BJ (cell line): Measurements from ENCODE around the gene FOXK2. TPM values are rescaled to one million over a fixed set of nuclear protein-coding genes. Genes with fewer than 3 reads are reported as not detected.

Experiments used
- CTCF ChIA-PET: fragments of 350-600 bp; formaldehyde crosslinking; extraction: SDS; loops from one replicate; lab custom pipeline; 2021; ENCODE audit warnings: antibody characterized with exemption, inconsistent platforms; lab: Yijun Ruan, JAX
- POLR2A ChIA-PET: fragments of 300-600 bp; sonication (Branson Sonifier 250); formaldehyde crosslinking; extraction: SDS; loops from one replicate; lab custom pipeline; 2021; ENCODE audit warnings: antibody characterized with exemption; lab: Charles Lee
- DNase-seq: peaks from one replicate; pipeline ENCODE4 v3.0.0-alpha.2; 2011; ENCODE audit warnings: low read depth
- H3K27me3 ChIP-seq: 2 replicates; pipeline ENCODE4 v1.6.0; 2011; ENCODE audit warnings: low read length; ENCODE audit not compliant: control insufficient read depth, insufficient read depth
- H3K36me3 ChIP-seq: 2 replicates; pipeline ENCODE4 v1.5.1; 2011; ENCODE audit warnings: low read length; ENCODE audit not compliant: control insufficient read depth, insufficient read depth
- H3K4me3 ChIP-seq: 2 replicates; pipeline ENCODE4 v1.5.1; 2011; ENCODE audit warnings: low read depth, mild to moderate bottlenecking, control low read depth, low read length
- polyA plus RNA-seq: library from polyadenylated mRNA; depleted of rRNA; stranded (reverse); fragments of >200 nt; gene quantifications from 2 replicates; pipeline ENCODE4 v1.2.3, GENCODE V29; 2011
- TF ChIP-seq, protein P1 (sequence below): IDR thresholded peaks from 2 replicates; pipeline ENCODE4 v1.5.1; 2011; ENCODE audit warnings: low read depth, mild to moderate bottlenecking, control low read depth, inconsistent platforms, low read length, moderate library complexity; ENCODE audit not compliant: insufficient read depth

FOXK2 gene
- polyA plus RNA-seq, 1 experiment: 19.2 TPM

DNA sequence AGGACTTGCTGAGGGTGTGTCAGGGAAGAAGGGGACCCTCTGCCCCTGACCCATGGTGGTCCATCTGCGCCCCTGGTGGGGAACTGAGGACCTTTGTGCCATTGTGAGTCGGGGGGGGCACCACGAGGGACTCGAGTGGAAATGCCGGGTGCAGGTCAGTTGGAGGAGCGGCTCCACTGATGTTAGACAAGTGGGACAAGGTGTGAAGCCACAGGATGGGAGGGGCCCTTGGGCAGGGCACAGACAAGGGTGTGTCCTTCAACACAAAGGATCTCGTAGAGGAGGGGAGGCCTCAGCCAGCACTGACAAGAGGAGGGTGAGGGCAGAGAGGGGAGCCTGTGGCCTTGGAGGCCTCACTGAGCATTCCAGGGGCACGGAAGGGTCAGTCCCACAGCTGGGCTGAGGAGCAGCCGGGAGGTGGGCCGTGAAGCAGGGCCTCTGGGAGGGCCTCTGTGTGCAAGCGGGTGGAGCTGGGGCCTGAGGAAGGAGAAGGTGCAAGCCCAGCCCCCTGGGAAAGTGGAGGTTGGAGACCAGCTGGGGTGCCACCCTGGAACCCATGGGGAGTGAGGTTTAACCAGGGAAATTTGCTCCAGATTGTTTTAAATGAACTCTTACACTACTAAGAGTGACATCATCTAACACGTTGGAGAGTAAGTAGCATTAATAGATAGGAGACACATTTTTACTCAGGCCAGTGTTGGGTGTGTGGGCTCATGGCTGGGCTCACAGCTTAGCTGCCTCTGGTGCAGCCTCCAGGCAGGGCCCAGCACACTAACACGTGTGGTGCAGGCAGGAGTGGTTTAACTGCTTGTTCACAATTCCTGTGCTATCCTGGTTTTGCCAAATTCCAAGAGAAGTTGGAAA lies 33.1 kb upstream of the FOXK2 start:
- no peaks in the 10 kb centered on the region for H3K27me3 ChIP-seq
- no peak for DNase-seq
- TF ChIP-seq, protein P1, sequence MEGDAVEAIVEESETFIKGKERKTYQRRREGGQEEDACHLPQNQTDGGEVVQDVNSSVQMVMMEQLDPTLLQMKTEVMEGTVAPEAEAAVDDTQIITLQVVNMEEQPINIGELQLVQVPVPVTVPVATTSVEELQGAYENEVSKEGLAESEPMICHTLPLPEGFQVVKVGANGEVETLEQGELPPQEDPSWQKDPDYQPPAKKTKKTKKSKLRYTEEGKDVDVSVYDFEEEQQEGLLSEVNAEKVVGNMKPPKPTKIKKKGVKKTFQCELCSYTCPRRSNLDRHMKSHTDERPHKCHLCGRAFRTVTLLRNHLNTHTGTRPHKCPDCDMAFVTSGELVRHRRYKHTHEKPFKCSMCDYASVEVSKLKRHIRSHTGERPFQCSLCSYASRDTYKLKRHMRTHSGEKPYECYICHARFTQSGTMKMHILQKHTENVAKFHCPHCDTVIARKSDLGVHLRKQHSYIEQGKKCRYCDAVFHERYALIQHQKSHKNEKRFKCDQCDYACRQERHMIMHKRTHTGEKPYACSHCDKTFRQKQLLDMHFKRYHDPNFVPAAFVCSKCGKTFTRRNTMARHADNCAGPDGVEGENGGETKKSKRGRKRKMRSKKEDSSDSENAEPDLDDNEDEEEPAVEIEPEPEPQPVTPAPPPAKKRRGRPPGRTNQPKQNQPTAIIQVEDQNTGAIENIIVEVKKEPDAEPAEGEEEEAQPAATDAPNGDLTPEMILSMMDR: no peak
- POLR2A ChIA-PET: no interaction called here
- no peak overlapping the region for H3K4me3 ChIP-seq
- CTCF ChIA-PET: no interaction called here
- H3K36me3 ChIP-seq: peaks cover 21% of the 10 kb centered on the region

- H3K27me3 ChIP-seq: no peaks in the 10 kb centered on the region
- no peak for DNase-seq
- TF ChIP-seq, protein P1: no peak
- POLR2A ChIA-PET: no interaction called here
- CTCF ChIA-PET: no interaction called here
- no peak overlapping the region for H3K4me3 ChIP-seq
- peaks cover 21% of the 10 kb centered on the region for H3K36me3 ChIP-seq
These were observed 31.6 kb upstream of the FOXK2 start for GRCh38 chr17:82487910-82488309.

DNA sequence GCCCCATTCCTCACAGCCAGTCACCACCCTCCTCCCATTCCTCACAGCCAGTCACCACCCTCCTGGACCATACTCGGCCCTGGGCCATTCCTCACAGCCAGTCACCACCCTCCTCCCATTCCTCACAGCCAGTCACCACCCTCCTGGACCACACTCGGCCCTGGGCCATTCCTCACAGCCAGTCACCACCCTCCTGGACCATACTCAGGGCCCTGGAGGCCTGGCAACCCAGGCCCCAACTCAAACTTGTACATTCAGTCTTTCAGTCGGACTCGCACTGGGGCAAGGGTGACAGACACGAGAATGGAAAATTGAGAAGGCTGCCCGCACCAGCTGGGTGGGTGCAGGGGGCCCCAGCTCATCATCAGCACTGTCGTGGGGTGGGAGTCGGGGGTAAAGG lies 30.4 kb upstream of the FOXK2 start:
- CTCF ChIA-PET: no interaction called here

GRCh38 chr17:82489851-82490511 lies 29.6 kb upstream of the FOXK2 start:
- TF ChIP-seq, protein P1: no peak
- ChIA-PET CTCF (no interaction called here), POLR2A (no interaction called here)
- Histone ChIP-seq H3K4me3 (no peak overlapping the region), H3K36me3 (peaks cover 16% of the 10 kb centered on the region), H3K27me3 (no peaks in the 10 kb centered on the region)
- no peak for DNase-seq

More for the DNA sequence above, 30.4 kb upstream of the FOXK2 start:
- TF ChIP-seq, protein P1: no peak
- Histone ChIP-seq H3K36me3 (peaks cover 17% of the 10 kb centered on the region), H3K4me3 (no peak overlapping the region), H3K27me3 (no peaks in the 10 kb centered on the region)
- DNase-seq: no peak
- POLR2A ChIA-PET: no interaction called here

GRCh38 chr17:82490512-82491195 lies 28.9 kb upstream of the FOXK2 start:
- H3K4me3 ChIP-seq: no peak overlapping the region
- ChIA-PET CTCF (no interaction called here), POLR2A (no interaction called here)
- peaks cover 12% of the 10 kb centered on the region for H3K36me3 ChIP-seq
- no peaks in the 10 kb centered on the region for H3K27me3 ChIP-seq
- TF ChIP-seq, protein P1: no peak
- no peak for DNase-seq
